Caco-2 (cell line): ENCODE measurements around the gene SGF29. TPM values are rescaled to one million over a fixed set of nuclear protein-coding genes. Genes with fewer than 3 reads are reported as not detected.
"Not testable (repeated sequence)": the region's sequence is repeated elsewhere in the genome, so short reads cannot be mapped to it uniquely, and the experiment has no call there.

Experiments
- BruUV-seq: library from RNA; stranded (reverse); fragments of 400-500 nt; replicated peaks from 2 replicates; lab custom pipeline; 2021; lab: Mats Ljungman, UMichigan
- CTCF ChIA-PET: fragments of 300-600 bp; sonication (Branson Sonifier 250); formaldehyde crosslinking; loops from one replicate; lab custom pipeline; 2022; ENCODE audit warnings: antibody characterized with exemption; lab: Charles Lee
- POLR2A ChIA-PET: fragments of 300-600 bp; sonication (Branson Sonifier 250); formaldehyde crosslinking; loops from one replicate; lab custom pipeline; 2022; ENCODE audit warnings: antibody characterized with exemption; lab: Charles Lee
- DNase-seq, 2 experiments: peaks; one replicate each; pipeline versions ENCODE4 v3.0.0 to v3.0.0-alpha.2; 2020 to 2022
- H3K27me3 ChIP-seq: replicated peaks from 2 replicates; pipeline ENCODE4 v1.6.0; 2011; ENCODE audit warnings: low read length; ENCODE audit not compliant: control insufficient read depth, insufficient read depth
- H3K36me3 ChIP-seq: 2 replicates; pipeline ENCODE4 v1.5.1; 2011; ENCODE audit warnings: low read length; ENCODE audit not compliant: control insufficient read depth, insufficient read depth
- H3K4me1 ChIP-seq: fragments of 250-450 bp; sonication (Bioruptor Pico); 2 replicates; pipeline ENCODE4 v1.5.1; 2020; ENCODE audit warnings: mild to moderate bottlenecking
- H3K4me3 ChIP-seq: 2 replicates; pipeline ENCODE4 v1.5.1; 2011; ENCODE audit warnings: low read depth, mild to moderate bottlenecking, control low read depth, low read length
- H3K9me3 ChIP-seq: fragments of 250-450 bp; sonication (Bioruptor Pico); 2 replicates; pipeline ENCODE4 v1.5.1; 2020; ENCODE audit warnings: mild to moderate bottlenecking, moderate library complexity
- H3K27ac Mint-ChIP-seq: one replicate; pipeline ENCODE4 v1.8.0; 2022; ENCODE audit warnings: mixed read lengths; ENCODE audit not compliant: unreplicated experiment
- H3K27me3 Mint-ChIP-seq: one replicate; pipeline ENCODE4 v1.8.0; 2022; ENCODE audit warnings: mixed read lengths; ENCODE audit not compliant: insufficient read depth, unreplicated experiment
- H3K36me3 Mint-ChIP-seq: one replicate; pipeline ENCODE4 v1.8.0; 2022; ENCODE audit warnings: mild to moderate bottlenecking, mixed read lengths; ENCODE audit not compliant: insufficient read depth, unreplicated experiment
- H3K4me1 Mint-ChIP-seq: one replicate; pipeline ENCODE4 v1.8.0; 2022; ENCODE audit warnings: low read depth, mixed read lengths; ENCODE audit not compliant: unreplicated experiment
- H3K4me3 Mint-ChIP-seq: one replicate; pipeline ENCODE4 v1.8.0; 2022; ENCODE audit warnings: mild to moderate bottlenecking, moderate library complexity, mixed read lengths; ENCODE audit not compliant: unreplicated experiment
- H3K9me3 Mint-ChIP-seq: one replicate; pipeline ENCODE4 v1.8.0; 2022; ENCODE audit warnings: mixed read lengths; ENCODE audit not compliant: unreplicated experiment
- intact Hi-C: fragments of 100-400 bp; cut with micrococcal nuclease; formaldehyde crosslinking; loops from one replicate; pipeline ENCODE4 v1.10.0; 2022; ENCODE audit not compliant: unreplicated experiment
- total RNA-seq: library from RNA; stranded (reverse); gene quantifications from 2 replicates; pipeline ENCODE4 v1.2.3, GENCODE V29; 2022
- TF ChIP-seq, protein P1 (sequence below), 2 experiments: fragments of 200-600 bp in 1 of 2; IDR thresholded peaks; 1 replicate in 1 of 2; 2 replicates in 1 of 2; pipeline versions ENCODE4 v1.5.1 to v1.8.0; 2011 to 2022; ENCODE audit warnings: antibody characterized with exemption in 1 of 2, control low read depth in 1 of 2, inconsistent platforms in 1 of 2, low read depth in 1 of 2, low read length in 1 of 2, mild to moderate bottlenecking in 1 of 2, moderate library complexity in 1 of 2; ENCODE audit not compliant: insufficient read depth in 1 of 2, severe bottlenecking in 1 of 2, unreplicated experiment in 1 of 2

SGF29 gene
- total RNA-seq, 1 experiment from 2014 or later: 29.8 TPM

DNA sequence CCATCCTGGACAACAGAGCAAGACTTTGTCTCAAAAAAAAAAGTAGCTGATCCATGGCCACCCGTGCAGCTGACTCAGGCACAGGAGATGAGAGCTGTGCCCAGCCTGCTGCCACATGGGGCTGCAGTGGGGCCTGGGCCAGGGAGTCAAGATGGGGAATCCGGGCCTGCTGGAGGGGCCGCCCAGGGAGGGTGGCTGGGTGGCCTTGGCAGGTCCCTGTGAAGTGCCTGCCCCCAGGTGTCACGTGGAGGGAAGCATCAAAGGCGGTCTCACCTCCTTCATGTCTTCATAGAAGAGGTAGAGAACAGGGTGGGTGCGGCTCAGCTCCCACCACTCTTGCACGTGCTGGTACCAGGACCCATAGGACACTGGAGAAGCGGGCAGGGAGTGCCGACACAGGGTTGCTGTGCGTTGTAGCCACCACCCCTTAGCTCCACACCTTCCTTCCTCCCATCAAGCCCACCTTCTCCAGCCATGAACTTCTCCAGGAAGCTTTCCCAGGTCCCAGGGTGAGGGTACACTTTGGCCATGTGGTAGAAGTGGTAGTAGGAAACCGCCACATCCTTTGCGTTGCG lies 39.3 kb downstream of the SGF29 start:
- no TSS peak for BruUV-seq
- Mint-ChIP-seq H3K9me3 (no peaks in the 10 kb centered on the region), H3K27me3 (no peaks in the 10 kb centered on the region), H3K4me1 (peaks cover 10% of the 10 kb centered on the region), H3K27ac (no peak overlapping the region), H3K36me3 (no peaks in the 10 kb centered on the region), H3K4me3 (no peak overlapping the region)
- H3K4me3 ChIP-seq: no peak overlapping the region
- TF ChIP-seq, protein P1, sequence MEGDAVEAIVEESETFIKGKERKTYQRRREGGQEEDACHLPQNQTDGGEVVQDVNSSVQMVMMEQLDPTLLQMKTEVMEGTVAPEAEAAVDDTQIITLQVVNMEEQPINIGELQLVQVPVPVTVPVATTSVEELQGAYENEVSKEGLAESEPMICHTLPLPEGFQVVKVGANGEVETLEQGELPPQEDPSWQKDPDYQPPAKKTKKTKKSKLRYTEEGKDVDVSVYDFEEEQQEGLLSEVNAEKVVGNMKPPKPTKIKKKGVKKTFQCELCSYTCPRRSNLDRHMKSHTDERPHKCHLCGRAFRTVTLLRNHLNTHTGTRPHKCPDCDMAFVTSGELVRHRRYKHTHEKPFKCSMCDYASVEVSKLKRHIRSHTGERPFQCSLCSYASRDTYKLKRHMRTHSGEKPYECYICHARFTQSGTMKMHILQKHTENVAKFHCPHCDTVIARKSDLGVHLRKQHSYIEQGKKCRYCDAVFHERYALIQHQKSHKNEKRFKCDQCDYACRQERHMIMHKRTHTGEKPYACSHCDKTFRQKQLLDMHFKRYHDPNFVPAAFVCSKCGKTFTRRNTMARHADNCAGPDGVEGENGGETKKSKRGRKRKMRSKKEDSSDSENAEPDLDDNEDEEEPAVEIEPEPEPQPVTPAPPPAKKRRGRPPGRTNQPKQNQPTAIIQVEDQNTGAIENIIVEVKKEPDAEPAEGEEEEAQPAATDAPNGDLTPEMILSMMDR (IDR thresholded peaks at IDR 0.05; ENCODE audit: insufficient read depth in 1 of 2, low read depth in 1 of 2, low read length in 1 of 2, severe bottlenecking in 1 of 2, unreplicated experiment in 1 of 2): no peak
- POLR2A ChIA-PET: no interaction called here
- no peaks in the 10 kb centered on the region for H3K27me3 ChIP-seq
- peaks cover 8% of the 10 kb centered on the region for H3K4me1 ChIP-seq
- CTCF ChIA-PET: interaction anchor here (0.6 kb wide), 1 partner anchor 23 kb away, joined by 3 read pairs; no protein-coding TSS in a partner anchor
- DNase-seq: no peak
- intact Hi-C loops: no loop called here
- no peaks in the 10 kb centered on the region for H3K9me3 ChIP-seq
- H3K36me3 ChIP-seq: no peaks in the 10 kb centered on the region; the same call in 1 of the 2 replicates

DNA sequence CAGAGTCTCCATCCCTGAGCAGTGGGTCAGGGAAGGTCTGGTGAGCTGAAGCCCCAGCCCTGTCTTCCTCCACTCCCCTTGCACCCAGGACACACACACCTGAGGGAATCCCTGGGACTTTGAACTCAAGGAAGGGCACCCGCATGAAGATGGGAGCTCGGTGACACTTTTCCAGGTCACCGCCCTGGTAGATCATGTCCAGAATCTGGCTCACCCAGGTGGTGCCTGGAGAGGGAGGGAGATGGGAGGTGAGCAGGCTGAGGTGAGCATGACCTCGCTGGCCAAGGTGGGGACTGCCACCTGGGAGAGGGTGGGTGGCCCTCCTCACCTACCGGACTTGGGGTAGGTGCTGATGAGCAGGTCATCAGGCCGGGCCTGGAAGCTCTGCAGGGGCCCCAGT lies 41.7 kb downstream of the SGF29 start:
- H3K4me1 ChIP-seq, H3K27me3 ChIP-seq, H3K36me3 ChIP-seq, H3K4me3 Mint-ChIP-seq, H3K27me3 Mint-ChIP-seq, H3K36me3 Mint-ChIP-seq, H3K27ac Mint-ChIP-seq, DNase-seq, CTCF ChIA-PET, BruUV-seq, H3K4me3 ChIP-seq, H3K9me3 ChIP-seq, POLR2A ChIA-PET, H3K9me3 Mint-ChIP-seq, intact Hi-C loops: not testable (repeated sequence)
- H3K4me1 Mint-ChIP-seq: peaks cover 12% of the 10 kb centered on the region

DNA sequence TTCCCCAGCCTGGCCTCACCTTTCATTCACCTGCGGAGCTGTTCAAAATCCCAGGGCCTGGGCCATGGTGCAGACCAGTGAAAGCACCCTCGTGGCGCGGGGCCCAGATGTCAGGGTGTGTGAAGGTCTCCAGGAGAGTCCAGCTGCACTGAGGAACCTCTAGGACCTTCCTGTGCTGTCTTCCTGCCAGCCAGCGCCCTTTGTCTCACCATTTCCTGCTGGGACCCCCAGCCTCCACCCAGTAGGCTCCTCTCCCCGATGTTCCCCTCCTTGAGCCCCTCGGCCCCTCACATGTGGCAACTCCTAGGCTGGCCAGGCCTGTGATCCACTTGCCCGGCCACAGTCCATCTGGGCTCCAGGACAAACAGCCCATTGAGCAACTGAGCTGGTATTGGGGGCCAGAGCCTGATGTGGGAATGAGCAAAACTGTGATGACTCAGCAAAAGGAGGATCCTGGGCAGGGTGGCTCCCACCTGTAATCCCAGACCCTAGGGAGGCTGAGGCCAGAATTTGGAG lies 42.5 kb downstream of the SGF29 start:
- peak overlapping the region; percentile 42 for H3K27ac Mint-ChIP-seq
- no peaks in the 10 kb centered on the region for H3K9me3 Mint-ChIP-seq
- CTCF ChIA-PET: no interaction called here

More for the DNA sequence above, 42.5 kb downstream of the SGF29 start:
- Histone ChIP-seq H3K4me3 (no peak overlapping the region), H3K9me3 (no peaks in the 10 kb centered on the region), H3K4me1 (peaks cover 9% of the 10 kb centered on the region), H3K36me3 (no peaks in the 10 kb centered on the region; the same call in 1 of the 2 replicates), H3K27me3 (no peaks in the 10 kb centered on the region)
- intact Hi-C loops: no loop called here
- BruUV-seq: no TSS peak
- POLR2A ChIA-PET: no interaction called here
- no peak overlapping the region for H3K4me3 Mint-ChIP-seq
- no peak for DNase-seq
- H3K4me1 Mint-ChIP-seq: peaks cover 12% of the 10 kb centered on the region
- no peaks in the 10 kb centered on the region for H3K36me3 Mint-ChIP-seq
- TF ChIP-seq, protein P1 (IDR thresholded peaks at IDR 0.05; ENCODE audit: insufficient read depth in 1 of 2, low read depth in 1 of 2, low read length in 1 of 2, severe bottlenecking in 1 of 2, unreplicated experiment in 1 of 2): no peak
- H3K27me3 Mint-ChIP-seq: no peaks in the 10 kb centered on the region
